Transverse colon (tissue), 4 donors: ENCODE data around the gene CYB561.

ENCODE experiments used
- EP300 ChIP-seq: sonication (generic); formaldehyde crosslinking; IDR thresholded peaks from one replicate; pipeline ENCODE4 v1.6.1; 2017; ENCODE audit warnings: antibody characterized with exemption, low read depth
- POLR2A ChIP-seq: fragments of 450-650 bp; IDR thresholded peaks from one replicate; pipeline ENCODE4 v1.6.1; 2016; ENCODE audit warnings: antibody characterized with exemption, mild to moderate bottlenecking, moderate library complexity
- POLR2AphosphoS5 ChIP-seq, 3 donors: sonication (generic); formaldehyde crosslinking; IDR thresholded peaks; one replicate each; pipeline ENCODE4 v1.6.1; 2016; ENCODE audit warnings: antibody characterized with exemption in 3 of 3
- TF ChIP-seq, protein P1 (sequence below), 5 experiments: fragments of 200-600 bp in 3 of 5; fragments of 450-650 bp in 2 of 5; sonication (generic) in 3 of 5; IDR thresholded peaks; 1 replicate in 2 of 5; 2 replicates in 3 of 5; pipeline ENCODE4 v1.5.1; 2016 to 2017; ENCODE audit warnings: antibody characterized with exemption in 5 of 5, inconsistent platforms in 3 of 5, mild to moderate bottlenecking in 2 of 5, moderate library complexity in 1 of 5

DNA sequence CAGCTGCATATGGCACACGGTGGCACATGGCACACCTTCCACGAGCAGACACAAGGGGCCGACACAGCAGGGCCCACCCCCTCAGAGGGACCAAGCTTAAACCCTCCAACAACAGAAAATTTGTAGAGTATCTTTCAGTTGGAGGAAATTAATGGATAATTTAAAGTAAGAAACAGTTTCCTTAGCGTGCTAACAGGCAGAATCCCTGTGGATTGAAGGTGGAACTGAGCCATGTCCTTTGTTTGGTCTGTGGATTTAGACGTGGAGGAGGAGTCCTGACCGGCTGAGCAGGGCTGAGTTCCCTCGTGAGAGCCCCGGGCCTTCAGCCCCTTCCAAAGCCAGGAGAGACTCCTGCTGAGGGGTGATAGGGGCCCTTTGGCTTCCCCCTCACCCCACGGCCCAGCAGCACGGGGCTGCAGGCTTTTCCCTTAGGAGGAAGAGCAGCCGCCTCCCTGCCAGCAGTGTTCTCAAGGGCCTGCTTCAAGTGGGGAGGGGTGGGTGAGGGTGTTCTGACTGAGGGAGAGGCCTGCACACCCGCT lies 1.4 kb upstream of the CYB561 start:
- TF ChIP-seq, protein P1, sequence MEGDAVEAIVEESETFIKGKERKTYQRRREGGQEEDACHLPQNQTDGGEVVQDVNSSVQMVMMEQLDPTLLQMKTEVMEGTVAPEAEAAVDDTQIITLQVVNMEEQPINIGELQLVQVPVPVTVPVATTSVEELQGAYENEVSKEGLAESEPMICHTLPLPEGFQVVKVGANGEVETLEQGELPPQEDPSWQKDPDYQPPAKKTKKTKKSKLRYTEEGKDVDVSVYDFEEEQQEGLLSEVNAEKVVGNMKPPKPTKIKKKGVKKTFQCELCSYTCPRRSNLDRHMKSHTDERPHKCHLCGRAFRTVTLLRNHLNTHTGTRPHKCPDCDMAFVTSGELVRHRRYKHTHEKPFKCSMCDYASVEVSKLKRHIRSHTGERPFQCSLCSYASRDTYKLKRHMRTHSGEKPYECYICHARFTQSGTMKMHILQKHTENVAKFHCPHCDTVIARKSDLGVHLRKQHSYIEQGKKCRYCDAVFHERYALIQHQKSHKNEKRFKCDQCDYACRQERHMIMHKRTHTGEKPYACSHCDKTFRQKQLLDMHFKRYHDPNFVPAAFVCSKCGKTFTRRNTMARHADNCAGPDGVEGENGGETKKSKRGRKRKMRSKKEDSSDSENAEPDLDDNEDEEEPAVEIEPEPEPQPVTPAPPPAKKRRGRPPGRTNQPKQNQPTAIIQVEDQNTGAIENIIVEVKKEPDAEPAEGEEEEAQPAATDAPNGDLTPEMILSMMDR (IDR thresholded peaks at IDR 0.05), result no peak
- TF ChIP-seq POLR2A (no peak), POLR2AphosphoS5 (IDR thresholded peaks at IDR 0.05) (peak in 1 of 3 donors; percentile 10), EP300 (no peak)
